22Rv1 (cell line): ENCODE data around the gene USP11.

Experiments
- H3K27ac ChIP-seq: fragments of 450-650 bp; 2 replicates; pipeline ENCODE4 v1.5.1; 2017
- CTCF ChIP-seq: fragments of 450-650 bp; IDR thresholded peaks from 2 replicates; pipeline ENCODE4 v1.5.1; 2017; ENCODE audit warnings: mild to moderate bottlenecking
- ZFX ChIP-seq: fragments of 450-650 bp; IDR thresholded peaks from 2 replicates; pipeline ENCODE4 v1.6.1; 2017; ENCODE audit warnings: antibody characterized with exemption, borderline replicate concordance

The USP11 gene

GRCh38 chrX:47212381-47213293, 20.2 kb upstream of the USP11 start:
- TF ChIP-seq ZFX (no peak), CTCF (no peak)
- H3K27ac ChIP-seq, result no peak overlapping the region

DNA sequence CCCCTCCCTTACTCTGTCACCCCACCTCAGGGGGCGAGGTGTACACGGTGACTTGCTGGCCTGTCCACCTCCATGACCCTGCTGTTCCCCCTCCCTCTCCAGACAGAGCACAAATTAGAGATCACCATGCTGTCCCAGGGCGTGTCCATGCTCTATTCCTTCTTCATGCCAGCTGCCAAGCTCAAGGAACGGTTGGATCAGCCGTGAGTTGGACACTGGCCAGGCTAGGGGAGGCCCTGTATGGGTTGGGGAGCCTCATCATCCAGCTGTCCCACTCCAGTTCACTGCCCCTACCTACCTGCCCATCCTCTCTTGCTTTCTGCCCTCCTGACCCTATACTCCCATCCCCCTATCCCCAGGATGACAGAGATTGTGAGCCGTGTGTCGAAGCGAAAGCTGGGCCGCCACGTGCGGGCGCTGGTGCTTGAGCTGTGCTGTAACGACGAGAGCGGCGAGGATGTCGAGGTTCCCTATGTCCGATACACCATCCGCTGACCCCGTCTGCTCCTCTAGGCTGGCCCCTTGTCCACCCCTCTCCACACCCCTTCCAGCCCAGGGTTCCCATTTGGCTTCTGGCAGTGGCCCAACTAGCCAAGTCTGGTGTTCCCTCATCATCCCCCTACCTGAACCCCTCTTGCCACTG, 18.3 kb upstream of the USP11 start:
- peak overlapping the region; percentile 88; the same call in 1 of the 2 replicates for H3K27ac ChIP-seq
- TF ChIP-seq ZFX (no peak), CTCF (no peak)

- TF ChIP-seq ZFX, result no peak
- no peak for TF ChIP-seq CTCF
- peak overlapping the region; percentile 88 for H3K27ac ChIP-seq
Observed at GRCh38 chrX:47215291-47215900, 17.4 kb upstream of the USP11 start.

DNA sequence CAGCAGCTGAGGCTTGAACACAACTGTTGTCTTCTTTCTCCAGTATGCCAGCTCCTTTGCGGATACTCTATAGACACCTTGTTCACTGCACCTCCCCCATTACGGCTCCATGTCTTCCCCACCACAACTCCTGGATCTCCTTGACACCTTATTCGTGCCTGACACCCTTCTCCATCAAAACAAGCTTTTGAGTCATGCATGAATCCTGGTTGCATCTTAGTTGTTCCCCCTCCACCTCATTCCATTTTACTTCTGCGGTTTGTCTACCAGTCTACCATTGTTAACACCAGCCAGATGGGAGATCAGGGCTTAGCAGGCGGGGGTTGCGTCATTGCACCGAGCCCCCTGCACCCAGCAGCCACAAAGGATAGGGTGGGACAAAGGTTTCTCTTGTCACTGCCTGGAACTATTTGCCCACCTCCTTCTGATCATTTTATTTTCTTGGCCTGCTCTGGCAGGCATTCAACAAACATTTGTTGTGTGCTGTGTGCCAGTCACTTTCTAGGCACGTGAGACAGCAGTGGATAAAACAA, 16.4 kb upstream of the USP11 start:
- TF ChIP-seq ZFX (no peak), CTCF (no peak)
- H3K27ac ChIP-seq, result peak overlapping the region; percentile 88

DNA sequence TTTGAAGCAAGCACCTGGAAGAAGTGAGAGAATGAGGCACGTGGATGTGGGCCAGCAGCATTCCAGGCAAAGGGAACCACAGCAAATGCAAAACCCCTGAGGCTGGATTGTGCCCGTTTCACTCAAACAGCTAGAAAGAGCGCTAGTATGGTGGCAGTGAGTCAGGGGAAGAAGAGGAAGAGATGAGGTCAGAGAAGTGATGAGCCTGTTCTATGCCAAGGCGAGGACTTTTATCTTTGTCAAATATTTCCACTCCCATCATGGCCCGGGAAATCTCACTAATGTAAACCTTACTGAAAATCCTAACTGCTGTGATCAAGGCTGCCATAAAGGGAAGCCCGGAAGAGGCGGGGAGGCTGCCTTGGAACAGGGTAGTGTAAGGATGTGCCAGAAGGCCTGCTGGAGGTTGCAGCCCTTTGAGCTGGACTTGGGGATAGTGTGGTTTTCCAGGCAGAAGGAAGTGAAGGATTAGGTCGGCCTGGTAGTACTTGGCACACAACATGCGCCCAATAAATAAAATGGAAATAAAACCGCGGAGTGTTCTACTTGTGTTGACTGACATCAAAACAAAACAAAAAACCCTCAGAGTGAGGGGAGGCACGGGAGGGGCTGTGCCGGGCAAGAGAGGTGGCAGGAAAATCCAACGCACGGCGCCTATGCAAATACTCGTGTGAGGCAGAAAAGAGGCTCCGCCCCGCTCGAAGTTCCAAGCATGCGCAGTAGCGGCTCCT, 15.5 kb upstream of the USP11 start:
- peak overlapping the region; percentile 88 for H3K27ac ChIP-seq
- TF ChIP-seq ZFX (no peak), CTCF (no peak)

DNA sequence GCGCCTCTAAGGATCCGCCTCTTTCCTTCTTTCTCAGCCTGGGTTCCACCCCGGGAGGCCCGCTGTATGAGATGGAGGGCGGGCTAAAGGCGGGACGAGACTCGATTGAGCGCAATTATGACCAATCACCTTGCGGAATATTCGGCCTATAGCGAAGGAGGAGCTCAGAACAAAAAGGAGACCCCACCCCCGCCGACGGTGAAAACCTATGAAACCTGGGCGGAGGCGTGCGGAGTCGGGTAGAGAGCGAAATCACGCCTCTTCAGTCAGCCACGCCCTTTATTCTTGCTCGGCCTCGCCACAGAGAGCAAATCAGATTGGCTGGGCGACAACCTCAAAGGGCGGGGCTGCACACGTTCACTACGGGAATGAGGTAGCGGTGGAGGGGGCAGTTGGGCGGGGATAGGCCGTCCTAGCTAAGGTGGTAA, 14.9 kb upstream of the USP11 start:
- peak overlapping the region; percentile 88 for H3K27ac ChIP-seq

More for the DNA sequence above, 14.9 kb upstream of the USP11 start:
- no peak for TF ChIP-seq ZFX
- TF ChIP-seq CTCF, result no peak
